Measurements from ENCODE around the gene SEC24B.
A peak's percentile ranks its signal among the peaks of the same experiment; 100 is the strongest.
"Not testable (repeated sequence)": the region's sequence is repeated elsewhere in the genome, so short reads cannot be mapped to it uniquely, and the experiment has no call there.

Gene SEC24B

DNA sequence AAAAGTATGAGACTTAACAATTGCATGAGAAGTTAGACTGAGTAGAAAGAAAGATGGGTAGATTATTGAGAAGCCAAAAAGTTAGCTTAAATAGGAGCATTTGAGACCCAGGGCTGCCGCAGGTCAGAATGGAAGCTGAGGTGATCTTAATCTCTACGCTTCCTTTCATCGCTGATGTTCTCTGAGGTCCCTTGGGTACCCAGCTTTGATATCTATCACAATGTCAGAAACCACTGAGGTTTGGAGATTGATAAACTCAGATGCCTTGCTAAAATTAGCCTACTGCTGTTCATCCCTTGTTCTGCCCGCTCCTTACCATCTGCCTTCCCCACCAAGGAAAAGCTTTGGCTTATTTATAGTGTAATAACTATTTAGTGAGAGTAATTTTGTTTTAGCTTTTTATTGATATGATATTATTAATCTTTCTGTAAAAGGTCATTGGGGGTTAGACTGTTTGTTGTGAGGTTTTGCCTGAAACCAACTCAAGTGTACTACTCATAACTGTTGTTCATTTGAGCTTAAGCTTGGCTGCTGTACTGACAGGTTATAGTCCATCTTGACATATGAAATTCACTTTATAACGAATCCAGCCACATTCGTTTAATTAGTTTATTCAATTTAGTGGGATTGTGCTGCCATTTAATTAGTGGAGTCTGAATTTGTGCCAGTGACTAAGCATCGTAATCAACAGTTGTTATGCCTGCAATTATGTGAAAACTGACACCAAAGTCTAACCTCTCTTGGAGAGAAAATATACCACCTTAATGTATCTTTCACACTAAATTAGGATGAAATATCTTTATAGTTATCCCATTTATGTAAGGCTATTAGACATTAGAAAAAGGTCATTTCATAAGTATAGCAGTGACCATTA lies 141.6 kb downstream of the SEC24B start:
- no peak overlapping the region for H3K4me3 ChIP-seq (ENCODE audit: low read depth, low read length)
- no peak for DNase-seq (ENCODE audit: low read depth)
- no peak for TF ChIP-seq POLR2A (IDR thresholded peaks at IDR 0.05; ENCODE audit: extremely low read depth, insufficient read length)

DNA sequence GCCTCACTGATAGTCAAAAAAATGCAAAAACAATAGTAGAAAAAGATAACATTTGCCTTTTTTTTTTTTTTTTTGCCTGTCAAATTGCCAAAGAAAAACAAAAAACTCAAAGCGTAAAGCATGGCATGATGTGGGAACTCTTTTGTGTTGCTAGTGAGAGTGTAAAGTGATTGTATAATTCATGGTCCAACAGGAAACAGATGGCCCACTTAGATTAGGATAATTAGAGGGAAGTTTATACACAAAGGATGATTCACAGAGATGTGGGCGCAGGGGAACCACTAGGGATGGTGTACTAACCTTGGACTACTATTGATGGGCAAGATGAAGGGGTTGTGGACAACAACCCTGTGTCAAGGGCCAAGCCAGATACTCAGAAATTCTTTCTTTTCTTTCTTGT lies 142.8 kb downstream of the SEC24B start:
- no peak overlapping the region for H3K4me3 ChIP-seq (ENCODE audit: low read depth, low read length)
- TF ChIP-seq MYC (IDR thresholded peaks at IDR 0.05; ENCODE audit: low read depth, low read length): no peak
- no peak for TF ChIP-seq POLR2A (IDR thresholded peaks at IDR 0.05; ENCODE audit: extremely low read depth, insufficient read length)
- TF ChIP-seq CTCF (IDR thresholded peaks at IDR 0.05; ENCODE audit: low read depth, low read length): no peak
- TF ChIP-seq, protein P1, sequence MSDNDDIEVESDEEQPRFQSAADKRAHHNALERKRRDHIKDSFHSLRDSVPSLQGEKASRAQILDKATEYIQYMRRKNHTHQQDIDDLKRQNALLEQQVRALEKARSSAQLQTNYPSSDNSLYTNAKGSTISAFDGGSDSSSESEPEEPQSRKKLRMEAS (IDR thresholded peaks at IDR 0.05; ENCODE audit: low read depth, low read length): no peak
- peak; percentile 61 for DNase-seq (ENCODE audit: low read depth)

GRCh38 chr4:109578846-109579245 lies 145.2 kb downstream of the SEC24B start:
- TF ChIP-seq POLR2A (IDR thresholded peaks at IDR 0.05; ENCODE audit: extremely low read depth, insufficient read length): no peak
- TF ChIP-seq, protein P1 (IDR thresholded peaks at IDR 0.05; ENCODE audit: low read depth, low read length): no peak
- no peak for TF ChIP-seq MYC (IDR thresholded peaks at IDR 0.05; ENCODE audit: low read depth, low read length)
- TF ChIP-seq CTCF (IDR thresholded peaks at IDR 0.05; ENCODE audit: low read depth, low read length): no peak
- H3K4me3 ChIP-seq (ENCODE audit: low read depth, low read length): no peak overlapping the region
- no peak for DNase-seq (ENCODE audit: low read depth)

DNA sequence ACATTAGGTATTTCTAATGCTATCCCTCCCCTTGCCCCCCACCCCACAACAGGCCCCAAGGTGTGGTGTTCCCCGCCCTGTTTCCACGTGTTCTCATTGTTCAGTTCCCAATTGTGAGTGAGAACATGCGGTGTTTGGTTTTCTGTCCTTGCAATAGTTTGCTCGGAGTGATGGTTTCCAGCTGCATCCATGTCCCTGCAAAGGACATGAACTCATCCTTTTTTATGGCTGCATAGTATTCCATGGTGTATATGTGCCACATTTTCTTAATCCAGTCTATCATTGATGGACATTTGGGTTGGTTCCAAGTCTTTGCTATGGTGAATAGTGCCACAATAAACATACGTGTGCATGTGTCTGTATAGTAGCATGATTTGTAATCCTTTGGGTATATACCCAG lies 146.4 kb downstream of the SEC24B start:
- not testable (repeated sequence) for DNase-seq (ENCODE audit: low read depth)

DNA sequence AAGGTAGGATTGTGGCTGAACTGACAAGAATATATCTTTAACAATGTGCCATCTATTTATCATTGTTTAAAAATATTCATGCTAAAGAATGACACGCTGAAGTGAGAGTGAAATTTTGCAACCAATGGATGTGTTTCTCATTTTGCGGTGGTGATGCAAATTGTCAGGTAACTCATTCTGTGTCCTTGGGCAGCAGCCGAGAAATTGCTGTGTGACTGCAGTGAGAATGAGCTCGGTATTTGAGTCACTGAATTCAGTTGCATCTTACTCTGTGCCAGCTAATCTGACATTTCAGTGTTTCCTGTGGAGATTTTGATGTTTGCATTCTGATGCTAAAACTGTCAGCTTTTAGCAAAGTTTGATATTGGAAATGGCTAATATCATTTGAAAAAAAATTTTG lies 154.6 kb downstream of the SEC24B start:
- TF ChIP-seq POLR2A (IDR thresholded peaks at IDR 0.05; ENCODE audit: extremely low read depth, insufficient read length) (no peak), MYC (IDR thresholded peaks at IDR 0.05; ENCODE audit: low read depth, low read length) (no peak), CTCF (IDR thresholded peaks at IDR 0.05; ENCODE audit: low read depth, low read length) (no peak)
- TF ChIP-seq, protein P1 (IDR thresholded peaks at IDR 0.05; ENCODE audit: low read depth, low read length): no peak
- no peak overlapping the region for H3K4me3 ChIP-seq (ENCODE audit: low read depth, low read length)
- DNase-seq (ENCODE audit: low read depth): no peak

More for the DNA sequence above, 146.4 kb downstream of the SEC24B start:
- not testable (repeated sequence) for H3K4me3 ChIP-seq (ENCODE audit: low read depth, low read length)

DNA sequence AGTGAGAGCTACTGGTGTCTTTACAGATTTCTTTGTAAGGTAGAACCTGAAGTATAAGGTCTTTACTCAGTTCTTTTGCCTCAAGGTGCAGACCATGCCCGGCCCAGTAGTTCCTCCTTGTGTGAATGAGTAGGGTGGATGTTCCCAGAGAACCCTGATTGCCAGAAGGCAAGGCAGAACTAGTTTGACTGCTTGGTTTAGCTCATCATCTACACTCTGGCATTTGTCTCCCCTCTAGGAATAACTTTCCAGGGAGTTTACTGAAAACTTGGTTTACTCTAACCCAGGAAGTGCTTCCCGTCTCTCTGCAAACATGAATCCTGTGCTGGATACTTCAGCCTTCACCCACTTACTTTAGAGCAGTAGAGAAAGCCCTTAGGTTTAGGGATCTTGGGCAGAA lies 155.5 kb downstream of the SEC24B start:
- TF ChIP-seq MYC (IDR thresholded peaks at IDR 0.05; ENCODE audit: low read depth, low read length) (no peak), CTCF (IDR thresholded peaks at IDR 0.05; ENCODE audit: low read depth, low read length) (no peak), POLR2A (IDR thresholded peaks at IDR 0.05; ENCODE audit: extremely low read depth, insufficient read length) (no peak)
- TF ChIP-seq, protein P1 (IDR thresholded peaks at IDR 0.05; ENCODE audit: low read depth, low read length): no peak
- no peak overlapping the region for H3K4me3 ChIP-seq (ENCODE audit: low read depth, low read length)
- no peak for DNase-seq (ENCODE audit: low read depth)

GRCh38 chr4:109589605-109590004 lies 156.0 kb downstream of the SEC24B start:
- H3K4me3 ChIP-seq (ENCODE audit: low read depth, low read length): no peak overlapping the region
- TF ChIP-seq, protein P1 (IDR thresholded peaks at IDR 0.05; ENCODE audit: low read depth, low read length): no peak
- TF ChIP-seq CTCF (IDR thresholded peaks at IDR 0.05; ENCODE audit: low read depth, low read length) (no peak), POLR2A (IDR thresholded peaks at IDR 0.05; ENCODE audit: extremely low read depth, insufficient read length) (no peak), MYC (IDR thresholded peaks at IDR 0.05; ENCODE audit: low read depth, low read length) (no peak)
- no peak for DNase-seq (ENCODE audit: low read depth)

Measured in NB4 (cell line).